ENCODE results near the gene EPN3. TPM values are rescaled to one million over a fixed set of nuclear protein-coding genes. Genes with fewer than 3 reads are reported as not detected.

Gene EPN3
- total RNA-seq, 4 donors from 2014 or later: 7.3 TPM; not detected in 3

DNA sequence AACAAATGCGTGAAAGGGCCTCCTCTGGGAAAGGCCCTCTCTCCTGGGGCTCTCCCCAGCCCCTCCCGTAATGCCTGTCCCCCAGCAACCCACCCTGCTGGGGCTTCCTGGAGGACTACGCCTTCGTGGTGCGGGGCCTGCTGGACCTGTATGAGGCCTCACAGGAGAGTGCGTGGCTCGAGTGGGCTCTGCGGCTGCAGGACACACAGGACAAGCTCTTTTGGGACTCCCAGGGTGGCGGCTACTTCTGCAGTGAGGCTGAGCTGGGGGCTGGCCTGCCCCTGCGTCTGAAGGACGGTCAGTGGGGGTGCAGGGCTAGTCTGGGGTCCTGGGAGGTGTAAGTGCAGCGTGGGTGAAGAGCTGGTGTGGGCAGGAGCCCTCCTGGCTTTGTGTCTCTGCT lies 19.3 kb downstream of the EPN3 start:
- peaks cover 0 to 31% (median 8%) of the 10 kb centered on the region in 3 donors for H3K4me1 ChIP-seq
- TF ChIP-seq, protein P1, sequence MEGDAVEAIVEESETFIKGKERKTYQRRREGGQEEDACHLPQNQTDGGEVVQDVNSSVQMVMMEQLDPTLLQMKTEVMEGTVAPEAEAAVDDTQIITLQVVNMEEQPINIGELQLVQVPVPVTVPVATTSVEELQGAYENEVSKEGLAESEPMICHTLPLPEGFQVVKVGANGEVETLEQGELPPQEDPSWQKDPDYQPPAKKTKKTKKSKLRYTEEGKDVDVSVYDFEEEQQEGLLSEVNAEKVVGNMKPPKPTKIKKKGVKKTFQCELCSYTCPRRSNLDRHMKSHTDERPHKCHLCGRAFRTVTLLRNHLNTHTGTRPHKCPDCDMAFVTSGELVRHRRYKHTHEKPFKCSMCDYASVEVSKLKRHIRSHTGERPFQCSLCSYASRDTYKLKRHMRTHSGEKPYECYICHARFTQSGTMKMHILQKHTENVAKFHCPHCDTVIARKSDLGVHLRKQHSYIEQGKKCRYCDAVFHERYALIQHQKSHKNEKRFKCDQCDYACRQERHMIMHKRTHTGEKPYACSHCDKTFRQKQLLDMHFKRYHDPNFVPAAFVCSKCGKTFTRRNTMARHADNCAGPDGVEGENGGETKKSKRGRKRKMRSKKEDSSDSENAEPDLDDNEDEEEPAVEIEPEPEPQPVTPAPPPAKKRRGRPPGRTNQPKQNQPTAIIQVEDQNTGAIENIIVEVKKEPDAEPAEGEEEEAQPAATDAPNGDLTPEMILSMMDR (IDR thresholded peaks at IDR 0.05): no peak
- no peak for ATAC-seq
- no peak overlapping the region for H3K4me3 ChIP-seq
- peaks cover 0 to 82% of the 10 kb centered on the region in 2 donors for H3K36me3 ChIP-seq
- H3K9me3 ChIP-seq: no peaks in the 10 kb centered on the region
- WGBS, 2 donors (ENCODE audit: low coverage in 1 of 2): 100% methylated on average over 1 of the region's 12 CpGs; no CpG with 5 or more reads in 1 of the 2 donors
- no peak overlapping the region for H3K27ac ChIP-seq
- peaks cover 15% of the 10 kb centered on the region for H3K27me3 ChIP-seq

DNA sequence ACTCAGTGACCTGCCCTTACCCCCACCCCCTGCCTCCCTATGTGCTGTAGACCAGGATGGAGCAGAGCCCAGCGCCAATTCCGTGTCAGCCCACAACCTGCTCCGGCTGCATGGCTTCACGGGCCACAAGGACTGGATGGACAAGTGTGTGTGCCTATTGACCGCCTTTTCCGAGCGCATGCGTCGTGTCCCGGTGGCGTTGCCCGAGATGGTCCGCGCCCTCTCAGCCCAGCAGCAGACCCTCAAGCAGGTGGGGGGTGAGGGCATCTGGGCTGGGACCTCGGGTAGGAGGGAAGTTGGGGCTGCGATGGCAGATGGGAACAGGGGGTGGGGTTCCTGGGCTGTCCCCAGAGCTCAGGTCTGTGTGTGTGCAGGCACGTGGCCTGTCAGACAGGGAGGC lies 21.7 kb downstream of the EPN3 start:
- TF ChIP-seq, protein P1 (IDR thresholded peaks at IDR 0.05): no peak
- TF ChIP-seq EP300 (IDR thresholded peaks at IDR 0.05) (no peak), POLR2AphosphoS5 (IDR thresholded peaks at IDR 0.05) (no peak), POLR2A (IDR thresholded peaks at IDR 0.05) (no peak)
- H3K4me3 ChIP-seq: no peak overlapping the region
- H3K9me3 ChIP-seq: no peaks in the 10 kb centered on the region
- WGBS, 2 donors (ENCODE audit: low coverage in 1 of 2): 65% methylated on average over 3 of the region's 17 CpGs; no CpG with 5 or more reads in 1 of the 2 donors
- no peak for ATAC-seq
- no peak overlapping the region for H3K27ac ChIP-seq
- peaks cover 0 to 29% (median 6%) of the 10 kb centered on the region in 3 donors for H3K4me1 ChIP-seq
- H3K36me3 ChIP-seq: peaks cover 0 to 72% of the 10 kb centered on the region in 2 donors
- peaks cover 34% of the 10 kb centered on the region for H3K27me3 ChIP-seq

DNA sequence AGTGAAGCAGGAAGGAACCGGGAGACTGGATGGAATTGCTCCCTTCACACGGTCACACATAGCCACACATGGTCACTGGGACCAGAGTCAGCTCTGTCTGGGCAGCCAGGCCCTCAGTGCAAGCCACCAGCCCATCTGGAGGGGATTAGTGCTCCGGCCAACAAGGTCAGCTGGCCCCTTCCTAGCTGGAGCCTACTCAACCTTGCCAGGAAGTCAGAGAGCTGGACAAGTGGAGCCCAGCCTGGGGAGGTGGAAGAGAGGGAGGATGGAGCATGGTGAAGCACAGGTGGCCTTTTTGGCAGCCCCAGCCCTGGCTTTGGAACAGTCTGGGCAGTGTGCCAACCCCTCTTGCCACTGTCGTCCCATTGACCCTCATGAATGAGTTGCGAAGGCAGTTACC lies 24.3 kb downstream of the EPN3 start:
- H3K27me3 ChIP-seq: peaks cover 60% of the 10 kb centered on the region
- H3K4me1 ChIP-seq: peaks cover 5 to 43% (median 27%) of the 10 kb centered on the region in 3 donors
- H3K4me3 ChIP-seq: no peak overlapping the region
- TF ChIP-seq, protein P1 (IDR thresholded peaks at IDR 0.05): no peak
- TF ChIP-seq EP300 (IDR thresholded peaks at IDR 0.05) (no peak), POLR2AphosphoS5 (IDR thresholded peaks at IDR 0.05) (no peak), POLR2A (IDR thresholded peaks at IDR 0.05) (no peak)
- ATAC-seq: no peak
- WGBS, 2 donors (ENCODE audit: low coverage in 1 of 2): 30% methylated on average over 2 of the region's 5 CpGs; no CpG with 5 or more reads in 1 of the 2 donors
- no peaks in the 10 kb centered on the region for H3K9me3 ChIP-seq
- H3K27ac ChIP-seq: no peak overlapping the region
- H3K36me3 ChIP-seq: peaks cover 0 to 49% of the 10 kb centered on the region in 2 donors

DNA sequence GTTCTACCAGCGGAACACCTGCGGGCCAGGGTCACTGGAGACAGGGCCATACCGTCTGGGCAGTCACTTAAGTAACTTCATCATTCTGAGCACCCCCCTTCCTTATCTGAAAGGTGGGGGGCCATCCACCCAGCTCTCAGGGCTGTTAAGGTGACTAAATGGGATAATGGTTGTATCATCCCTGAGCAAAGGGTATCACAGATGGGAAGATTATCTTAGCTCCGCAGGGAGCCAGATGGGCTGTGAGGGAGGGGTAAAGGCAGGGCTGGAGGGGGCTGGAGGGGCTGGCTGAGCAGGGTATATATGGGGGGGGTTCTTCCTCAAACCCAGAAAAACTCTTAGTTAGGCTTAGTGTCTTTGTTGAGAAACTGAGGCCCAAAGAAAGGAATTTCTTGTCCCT lies 25.1 kb downstream of the EPN3 start:
- H3K4me1 ChIP-seq: peaks cover 5 to 52% (median 32%) of the 10 kb centered on the region in 3 donors
- peaks cover 0 to 41% of the 10 kb centered on the region in 2 donors for H3K36me3 ChIP-seq
- H3K27ac ChIP-seq: no peak overlapping the region
- TF ChIP-seq POLR2AphosphoS5 (IDR thresholded peaks at IDR 0.05): no peak
- TF ChIP-seq, protein P1 (IDR thresholded peaks at IDR 0.05): no peak
- no peak for TF ChIP-seq EP300 (IDR thresholded peaks at IDR 0.05)
- no peak for TF ChIP-seq POLR2A (IDR thresholded peaks at IDR 0.05)
- H3K4me3 ChIP-seq: no peak overlapping the region
- 58 to 60% methylated on average over 1 to 2 of the region's 4 CpGs for WGBS, 2 donors (ENCODE audit: low coverage in 1 of 2)
- no peaks in the 10 kb centered on the region for H3K9me3 ChIP-seq
- no peak for ATAC-seq
- peaks cover 68% of the 10 kb centered on the region for H3K27me3 ChIP-seq

DNA sequence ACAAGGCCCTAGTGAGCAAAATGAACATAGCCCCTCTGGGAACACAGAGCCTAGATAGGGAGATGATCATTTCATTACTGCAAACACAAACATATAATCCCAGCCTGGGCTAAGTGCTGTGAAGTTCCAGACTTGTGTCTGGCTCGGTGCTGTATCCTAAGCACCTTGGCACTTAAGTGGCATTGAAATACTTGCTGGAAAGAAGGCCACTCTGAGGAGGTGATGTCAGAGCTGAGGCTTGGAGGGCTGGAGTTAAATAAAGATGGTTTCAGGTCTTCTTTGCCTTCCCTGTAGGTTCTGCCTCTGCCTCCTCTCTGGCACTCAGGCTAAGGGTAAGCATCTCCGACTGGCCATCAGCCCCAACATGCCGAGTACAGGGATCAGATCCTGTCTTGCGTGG lies 25.6 kb downstream of the EPN3 start:
- TF ChIP-seq POLR2AphosphoS5 (IDR thresholded peaks at IDR 0.05): no peak
- no peak for TF ChIP-seq POLR2A (IDR thresholded peaks at IDR 0.05)
- no peak for TF ChIP-seq EP300 (IDR thresholded peaks at IDR 0.05)
- TF ChIP-seq, protein P1 (IDR thresholded peaks at IDR 0.05): no peak
- ATAC-seq: no peak
- no peaks in the 10 kb centered on the region for H3K9me3 ChIP-seq
- 63 to 80% methylated on average over 1 to 4 of the region's 4 CpGs for WGBS, 2 donors (ENCODE audit: low coverage in 1 of 2)
- H3K27me3 ChIP-seq: peaks cover 72% of the 10 kb centered on the region
- peaks cover 0 to 37% of the 10 kb centered on the region in 2 donors for H3K36me3 ChIP-seq
- H3K4me1 ChIP-seq: peaks cover 5 to 54% (median 32%) of the 10 kb centered on the region in 3 donors
- H3K4me3 ChIP-seq: no peak overlapping the region
- no peak overlapping the region for H3K27ac ChIP-seq
